ES-I3 (cell line): ENCODE results near the gene KRT39.

Source experiments
- H3K36me3 ChIP-seq: 2 replicates; pipeline ENCODE4 v1.6.1; 2013; ENCODE audit warnings: mild to moderate bottlenecking, low read length, control low read depth, moderate library complexity; ENCODE audit not compliant: insufficient read depth
- H3K4me1 ChIP-seq: 2 replicates; pipeline ENCODE4 v1.6.1; 2013; ENCODE audit warnings: mild to moderate bottlenecking, control low read depth, low read length; ENCODE audit not compliant: insufficient read depth
- H3K9ac ChIP-seq: 2 replicates; pipeline ENCODE4 v1.6.1; 2013; ENCODE audit warnings: low read depth, mild to moderate bottlenecking, low read length, moderate library complexity
- H3K9me3 ChIP-seq: 2 replicates; pipeline ENCODE4 v1.6.1; 2013; ENCODE audit warnings: mild to moderate bottlenecking, low read length, moderate library complexity; ENCODE audit not compliant: control insufficient read depth, insufficient read depth

The KRT39 gene

DNA sequence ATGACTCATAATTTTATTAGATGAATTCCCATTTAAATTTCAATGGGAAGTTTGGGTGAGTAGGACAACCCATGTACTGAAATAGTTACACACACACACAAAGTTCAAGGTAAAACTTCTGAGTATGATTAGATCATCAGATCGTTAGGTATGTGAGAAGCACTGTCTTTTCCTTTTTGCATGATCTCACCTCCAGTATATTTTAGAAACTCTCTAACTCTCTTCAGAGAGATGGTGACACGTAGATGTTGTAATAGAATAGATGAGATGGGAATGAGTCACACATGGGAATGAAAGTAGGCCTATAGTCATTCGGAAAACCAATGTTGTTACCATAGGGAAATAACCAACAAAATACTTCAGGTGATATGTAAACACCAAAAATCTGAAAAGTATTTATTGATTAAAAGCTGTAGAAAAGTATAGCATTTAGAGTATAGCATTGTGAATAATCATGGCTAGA, 51.5 kb downstream of the KRT39 start:
- Histone ChIP-seq H3K4me1 (0 out of 2 replicates have a peak, but pooled peaks cover 6% of the 10 kb centered on the region), H3K36me3 (no peaks in the 10 kb centered on the region; the same call in 1 of the 2 replicates), H3K9ac (no peak overlapping the region), H3K9me3 (no peaks in the 10 kb centered on the region)

DNA sequence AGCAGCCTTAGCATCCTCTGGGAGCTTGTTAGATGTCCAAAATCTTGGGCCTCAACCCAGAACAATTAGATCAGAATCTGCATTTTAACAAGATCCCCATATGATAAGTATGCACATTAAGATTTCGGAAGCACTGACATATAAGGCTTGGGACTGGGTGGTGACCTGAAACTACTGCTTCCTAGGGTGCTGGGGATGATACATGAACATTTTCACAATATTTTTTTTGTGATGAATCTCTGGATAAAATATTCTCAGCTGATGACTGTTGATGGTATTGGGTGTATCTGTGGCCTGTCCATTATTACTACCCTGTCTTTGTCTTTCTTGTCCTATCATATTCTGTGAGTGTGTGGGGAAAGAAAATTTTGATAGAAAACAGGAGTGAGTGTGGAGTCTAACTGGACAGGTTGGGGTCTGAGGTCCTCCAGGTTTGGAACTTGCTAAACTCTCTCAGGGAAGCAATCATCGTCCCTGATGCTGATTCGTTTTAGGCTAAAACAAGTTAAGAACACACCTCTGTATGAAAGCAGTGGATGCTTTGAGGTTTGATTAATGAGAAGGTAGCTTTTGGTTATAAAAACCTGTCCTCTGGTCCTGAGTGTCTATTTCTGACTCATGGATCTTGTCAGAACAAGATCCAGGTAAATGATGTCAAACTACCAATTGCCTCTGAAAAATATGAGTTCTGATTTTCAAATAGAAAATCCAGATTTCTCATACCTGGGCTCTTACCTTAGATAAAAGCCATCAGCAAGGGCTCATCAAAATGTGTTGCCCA, 52.5 kb downstream of the KRT39 start:
- no peaks in the 10 kb centered on the region; the same call in 1 of the 2 replicates for H3K36me3 ChIP-seq
- no peaks in the 10 kb centered on the region for H3K9me3 ChIP-seq
- no peak overlapping the region for H3K9ac ChIP-seq
- 0 out of 2 replicates have a peak, but pooled peaks cover 6% of the 10 kb centered on the region for H3K4me1 ChIP-seq

DNA sequence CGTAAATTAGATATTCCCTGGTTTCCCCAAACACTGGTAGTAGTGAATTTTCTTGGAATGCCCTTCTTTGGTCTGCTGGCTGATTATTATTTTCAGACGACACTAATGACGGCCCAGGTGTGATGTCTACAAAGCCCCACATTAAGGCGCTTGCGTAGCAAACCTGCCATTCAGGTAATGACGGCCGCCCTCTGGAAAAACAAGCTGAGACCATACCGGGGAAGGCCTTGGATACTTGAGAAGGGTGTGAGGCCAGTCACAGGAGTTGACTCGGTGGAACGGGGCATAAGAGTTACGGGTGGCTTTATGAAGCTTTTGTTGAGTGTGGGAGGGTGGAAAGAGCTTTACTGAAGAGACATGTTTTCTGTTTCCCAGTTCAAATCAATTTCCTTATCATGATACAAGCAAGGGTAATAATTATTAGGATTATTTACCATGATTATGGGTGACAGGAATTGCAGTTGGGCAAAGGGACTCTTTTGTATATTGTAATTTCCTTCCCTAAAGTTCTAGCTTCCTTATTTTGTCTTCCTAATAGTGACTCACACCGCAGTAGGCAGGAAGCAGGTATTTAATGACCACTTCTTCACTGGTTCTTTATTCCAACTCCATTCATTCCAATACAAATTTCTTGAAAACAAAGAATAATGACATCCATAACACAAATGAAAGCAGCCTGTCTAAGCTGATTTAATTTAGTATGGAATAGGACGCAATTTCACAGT, 54.1 kb downstream of the KRT39 start:
- Histone ChIP-seq H3K36me3 (no peaks in the 10 kb centered on the region; the same call in 1 of the 2 replicates), H3K9me3 (no peaks in the 10 kb centered on the region), H3K4me1 (0 out of 2 replicates have a peak, but pooled peaks cover 6% of the 10 kb centered on the region), H3K9ac (no peak overlapping the region)

DNA sequence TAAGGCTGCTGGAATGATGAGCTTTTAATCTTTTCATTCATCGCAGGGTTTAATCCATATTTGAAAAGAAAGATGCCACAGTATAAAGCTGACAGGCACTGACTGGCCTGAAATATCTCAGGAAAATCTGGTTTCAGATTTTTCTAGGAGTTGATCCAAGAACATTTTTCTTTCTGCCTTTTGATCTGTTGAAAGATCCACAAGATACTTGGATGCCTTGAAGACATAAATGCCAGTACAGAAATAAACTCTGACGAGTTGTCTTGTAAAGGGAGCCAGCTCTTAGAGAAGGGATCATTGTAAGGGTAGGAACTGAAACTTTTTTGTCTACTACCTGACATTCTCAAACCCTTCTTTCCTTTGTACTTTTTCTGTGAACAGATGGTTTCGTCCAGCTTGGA, 56.3 kb downstream of the KRT39 start:
- no peaks in the 10 kb centered on the region; the same call in 1 of the 2 replicates for H3K36me3 ChIP-seq
- no peaks in the 10 kb centered on the region for H3K9me3 ChIP-seq
- 0 out of 2 replicates have a peak, but pooled peaks cover 1% of the 10 kb centered on the region for H3K4me1 ChIP-seq
- no peak overlapping the region for H3K9ac ChIP-seq

DNA sequence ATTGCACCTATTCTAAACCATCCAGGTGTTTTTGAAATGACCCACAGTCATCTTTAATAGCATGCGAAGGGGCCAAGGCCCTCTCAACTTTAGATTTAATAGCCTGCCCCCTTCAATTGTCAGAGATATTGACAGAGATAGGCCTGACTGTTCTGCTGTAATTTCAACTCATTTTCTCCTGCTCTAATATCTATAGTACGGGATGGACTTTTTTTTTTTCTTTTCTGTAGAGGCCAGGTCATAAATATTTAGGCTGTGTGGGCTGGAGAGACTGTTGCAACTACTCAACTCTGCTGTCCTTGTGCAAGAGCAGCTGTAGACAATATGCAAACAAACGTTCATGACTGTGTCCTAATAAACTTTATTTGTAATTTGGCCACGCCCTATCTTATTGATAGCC, 57.0 kb downstream of the KRT39 start:
- Histone ChIP-seq H3K4me1 (no peaks in the 10 kb centered on the region), H3K36me3 (no peaks in the 10 kb centered on the region; the same call in 1 of the 2 replicates), H3K9ac (no peak overlapping the region), H3K9me3 (no peaks in the 10 kb centered on the region)

DNA sequence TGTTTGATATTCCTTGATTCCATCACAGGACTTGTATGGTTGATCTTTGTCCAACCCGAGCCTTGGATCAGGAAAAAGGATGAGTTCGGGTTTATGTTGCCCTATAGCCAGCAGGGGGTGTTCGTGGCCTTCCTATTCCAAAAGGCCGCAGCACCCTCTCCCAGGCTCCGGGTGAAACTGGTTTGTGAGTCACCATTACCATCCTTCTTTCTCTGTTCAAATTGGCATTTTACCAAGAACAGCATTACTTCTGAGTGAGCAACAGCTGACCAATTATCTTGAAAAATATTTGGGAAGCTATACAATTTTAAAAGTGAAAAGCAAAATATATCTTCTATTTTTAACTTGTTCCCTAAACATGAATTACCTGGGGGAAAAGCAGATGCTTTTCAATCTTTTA, 57.4 kb downstream of the KRT39 start:
- H3K36me3 ChIP-seq: no peaks in the 10 kb centered on the region; the same call in 1 of the 2 replicates
- H3K9ac ChIP-seq: no peak overlapping the region
- H3K9me3 ChIP-seq: no peaks in the 10 kb centered on the region
- no peaks in the 10 kb centered on the region for H3K4me1 ChIP-seq
